Measurements from ENCODE around the gene FAR2. TPM values are rescaled to one million over a fixed set of nuclear protein-coding genes. Genes with fewer than 3 reads are reported as not detected.

FAR2 gene
- total RNA-seq, 1 donor from 2014 or later, result 3.4 TPM

- Histone ChIP-seq H3K27me3 (ENCODE audit: low read depth) (no peaks in the 10 kb centered on the region), H3K27ac (replicated peaks) (no peak overlapping the region), H3K36me3 (no peaks in the 10 kb centered on the region), H3K4me1 (peaks cover 14% of the 10 kb centered on the region), H3K9me3 (replicated peaks) (no peaks in the 10 kb centered on the region), H3K4me3 (no peak overlapping the region)
- no peak for TF ChIP-seq CTCF (IDR thresholded peaks at IDR 0.05; ENCODE audit: borderline replicate concordance)
- intact Hi-C loops (cut with micrococcal nuclease), result no loop called here
- DNase-seq, result no peak
Observed at GRCh38 chr12:29278673-29279420, 129.8 kb downstream of the FAR2 start.

GRCh38 chr12:29281371-29282005, 132.4 kb downstream of the FAR2 start:
- H3K9me3 ChIP-seq (replicated peaks), result no peaks in the 10 kb centered on the region
- H3K27me3 ChIP-seq (ENCODE audit: low read depth), result no peaks in the 10 kb centered on the region
- no peak overlapping the region for H3K27ac ChIP-seq (replicated peaks)
- no peak for TF ChIP-seq CTCF (IDR thresholded peaks at IDR 0.05; ENCODE audit: borderline replicate concordance)
- H3K4me1 ChIP-seq, result peaks cover 14% of the 10 kb centered on the region
- H3K36me3 ChIP-seq, result no peaks in the 10 kb centered on the region
- no peak overlapping the region for H3K4me3 ChIP-seq
- intact Hi-C loops (cut with micrococcal nuclease), result no loop called here
- DNase-seq, result no peak

- DNase-seq, result no peak
- intact Hi-C loops (cut with micrococcal nuclease), result no loop called here
- TF ChIP-seq CTCF (IDR thresholded peaks at IDR 0.05; ENCODE audit: borderline replicate concordance), result no peak
- H3K27me3 ChIP-seq (ENCODE audit: low read depth), result no peaks in the 10 kb centered on the region
- no peaks in the 10 kb centered on the region for H3K36me3 ChIP-seq
- H3K4me1 ChIP-seq, result peaks cover 14% of the 10 kb centered on the region
- no peak overlapping the region for H3K27ac ChIP-seq (replicated peaks)
- no peak overlapping the region for H3K4me3 ChIP-seq
- no peaks in the 10 kb centered on the region for H3K9me3 ChIP-seq (replicated peaks)
Observed at GRCh38 chr12:29282031-29282816, 133.1 kb downstream of the FAR2 start.

GRCh38 chr12:29283969-29284700, 135.1 kb downstream of the FAR2 start:
- TF ChIP-seq CTCF (IDR thresholded peaks at IDR 0.05; ENCODE audit: borderline replicate concordance), result no peak
- no peak overlapping the region for H3K27ac ChIP-seq (replicated peaks)
- H3K9me3 ChIP-seq (replicated peaks), result peaks cover 4% of the 10 kb centered on the region
- no peaks in the 10 kb centered on the region for H3K27me3 ChIP-seq (ENCODE audit: low read depth)
- DNase-seq, result no peak
- intact Hi-C loops (cut with micrococcal nuclease), result no loop called here
- no peak overlapping the region for H3K4me3 ChIP-seq
- peaks cover 5% of the 10 kb centered on the region for H3K36me3 ChIP-seq
- H3K4me1 ChIP-seq, result peaks cover 14% of the 10 kb centered on the region

Data from left ventricle myocardium inferior (tissue), 1 donor.